GM18498 (cell line): Measurements from ENCODE around the gene CFHR4.
A peak's percentile ranks its signal among the peaks of the same experiment; 100 is the strongest.
"Not testable (repeated sequence)": the region's sequence is repeated elsewhere in the genome, so short reads cannot be mapped to it uniquely, and the experiment has no call there.

Source experiments
- ATAC-seq: cut with Tn5 transposase; IDR thresholded peaks from one replicate; pipeline ENCODE4 v1.9.1; 2021; ENCODE audit warnings: mild to moderate bottlenecking, moderate library complexity; ENCODE audit not compliant: unreplicated experiment

The CFHR4 gene

DNA sequence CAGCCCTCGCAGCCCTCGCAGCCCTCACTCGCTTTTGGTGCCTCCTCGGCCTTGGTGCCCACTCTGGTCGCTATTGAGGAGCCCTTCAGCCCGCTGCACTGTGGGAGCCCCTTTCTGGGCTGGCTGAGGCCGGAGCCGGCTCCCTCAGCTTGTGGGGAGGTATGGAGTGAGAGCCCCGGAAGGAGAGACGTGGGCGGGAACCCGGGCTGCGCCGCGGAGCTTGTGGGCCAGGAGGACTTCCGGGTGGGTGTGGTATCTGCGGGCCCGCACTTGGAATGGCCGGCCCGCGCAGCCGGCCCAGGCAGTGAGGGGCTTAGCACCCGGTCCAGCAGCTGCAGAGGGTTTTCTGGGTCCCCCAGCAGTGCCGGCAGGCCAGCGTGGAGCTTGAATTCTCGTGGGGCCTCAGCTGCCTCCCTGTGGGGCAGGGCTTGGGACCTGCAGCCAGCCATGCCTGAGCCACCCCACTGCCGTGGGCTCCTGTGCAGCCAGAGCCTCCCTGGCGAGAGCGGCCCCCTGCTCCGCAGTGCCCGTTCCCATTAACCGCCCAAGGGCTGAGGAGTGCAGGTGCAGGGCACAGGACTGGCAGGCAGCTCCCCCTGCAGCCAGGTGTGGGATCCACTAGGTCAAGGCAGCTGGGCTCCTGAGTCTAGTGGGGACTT is 45.8 kb downstream of the CFHR4 start:
- ATAC-seq = no peak

GRCh38 chr1:196941474-196941873 is 53.6 kb downstream of the CFHR4 start:
- not testable (repeated sequence) for ATAC-seq

DNA sequence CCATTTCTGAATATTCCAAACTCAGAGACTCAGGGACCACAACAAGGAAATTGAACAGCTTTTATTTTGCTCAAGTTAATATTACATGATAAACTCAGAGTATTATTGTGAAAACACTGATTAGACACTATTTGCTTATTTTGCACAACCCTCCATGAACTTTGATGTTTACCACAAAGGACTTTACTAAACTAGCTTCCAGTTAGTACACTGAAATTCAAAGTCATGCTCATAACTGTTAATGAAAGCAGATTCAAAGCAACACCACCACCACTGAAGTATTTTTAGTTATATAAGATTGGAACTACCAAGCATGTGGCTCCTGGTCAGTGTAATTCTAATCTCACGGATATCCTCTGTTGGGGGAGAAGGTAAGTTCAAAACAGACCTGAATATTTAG is 55.7 kb downstream of the CFHR4 start, which contains the start of gene CFHR2:
TSS of gene CFHR2 (plus strand) at position 171 of the 400 bp plus-strand sequence. CDS start at position 314, 143 bp downstream.
- ATAC-seq = not testable (repeated sequence)

- peak; percentile 83 for ATAC-seq
These were observed 64.0 kb downstream of the CFHR4 start for GRCh38 chr1:196951711-196952394.

DNA sequence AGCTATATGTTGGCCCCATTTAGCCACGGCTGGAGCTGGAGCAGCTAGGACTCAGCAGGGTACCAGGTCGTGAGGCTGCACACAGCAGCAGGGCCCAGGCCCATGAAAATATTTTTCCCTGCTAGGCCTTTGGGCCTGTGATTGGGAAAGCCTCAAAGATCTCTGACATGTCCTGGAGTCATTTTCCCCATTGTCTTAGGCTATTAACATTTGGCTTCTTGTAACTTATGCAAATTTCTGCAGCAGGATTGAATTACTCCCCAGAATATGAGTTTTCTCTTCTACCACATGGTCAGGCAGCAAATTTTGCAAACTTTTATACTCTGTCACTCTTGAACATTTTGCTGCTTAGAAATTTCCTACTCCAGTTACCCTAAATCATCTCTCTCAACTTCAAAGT is 66.9 kb downstream of the CFHR4 start:
- no peak for ATAC-seq

DNA sequence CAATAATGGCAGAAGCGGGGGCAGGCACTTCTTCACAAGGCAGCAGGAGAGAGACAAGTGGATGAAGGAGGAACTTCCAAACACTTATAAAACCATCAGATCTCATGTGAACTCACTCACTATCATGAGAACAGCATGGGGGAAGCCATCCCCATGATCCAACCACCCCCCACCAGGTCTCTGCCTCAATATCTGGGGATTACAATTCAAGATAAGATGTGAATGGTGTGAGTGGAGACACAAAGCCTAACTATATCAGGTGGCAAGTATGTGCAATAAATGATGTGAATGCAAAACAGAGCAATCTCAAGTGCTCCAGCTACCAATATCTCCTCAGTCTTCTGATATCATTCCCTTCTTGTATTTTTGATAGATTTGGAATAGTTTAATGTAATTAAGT is 68.1 kb downstream of the CFHR4 start:
- no peak for ATAC-seq

- peak; percentile 64 for ATAC-seq
These were observed 73.0 kb downstream of the CFHR4 start for GRCh38 chr1:196960854-196961253.
